ENCODE data around the gene BAHD1.

Gene BAHD1

GRCh38 chr15:40440743-40441564, at the start of gene BAHD1:
TSS of gene BAHD1 (plus strand) at chr15:40440953. CDS start at chr15:40458465, 17,512 bp downstream.
- DNase-seq, result peak; percentile 10 to 98 (median 95)

- DNase-seq, result no peak
These were observed 47.5 kb upstream of the BAHD1 start for GRCh38 chr15:40392986-40393948.

- DNase-seq, result no peak
These were observed 42.9 kb upstream of the BAHD1 start for GRCh38 chr15:40397688-40398412.

GRCh38 chr15:40398413-40398873, 42.3 kb upstream of the BAHD1 start:
- DNase-seq, result peak in 9 of 56 donors; percentile 7 to 31 (median 13)

GRCh38 chr15:40399370-40399769, 41.4 kb upstream of the BAHD1 start:
- DNase-seq, result no peak

- peak; percentile 67 to 99 (median 96) for DNase-seq
These were observed 35.0 kb upstream of the BAHD1 start, which contains the start of gene IVD for GRCh38 chr15:40405501-40406381. TSS of gene IVD (plus strand) at chr15:40405795. CDS start at chr15:40405828, 33 bp downstream.

GRCh38 chr15:40407330-40407990, 33.3 kb upstream of the BAHD1 start:
- DNase-seq, result no peak

GRCh38 chr15:40409366-40409765, 31.4 kb upstream of the BAHD1 start:
- no peak for DNase-seq

GRCh38 chr15:40410476-40410875, 30.3 kb upstream of the BAHD1 start:
- DNase-seq, result no peak

- DNase-seq, result no peak
These were observed 28.5 kb upstream of the BAHD1 start for GRCh38 chr15:40412095-40412759.

- DNase-seq, result no peak
These were observed 27.7 kb upstream of the BAHD1 start for GRCh38 chr15:40413036-40413435.

- no peak for DNase-seq
These were observed 25.9 kb upstream of the BAHD1 start for GRCh38 chr15:40414816-40415215.

- DNase-seq, result no peak
These were observed 25.5 kb upstream of the BAHD1 start for GRCh38 chr15:40415226-40415625.

- DNase-seq, result no peak
These were observed 24.7 kb upstream of the BAHD1 start for GRCh38 chr15:40416056-40416455.

- DNase-seq, result no peak
These were observed 22.6 kb upstream of the BAHD1 start for GRCh38 chr15:40418126-40418525.

- DNase-seq, result peak in 1 of 56 donors; percentile 15
These were observed 20.6 kb upstream of the BAHD1 start for GRCh38 chr15:40420071-40420713.

GRCh38 chr15:40420793-40421192, 20.0 kb upstream of the BAHD1 start:
- DNase-seq, result peak in 3 of 56 donors; percentile 10 to 23 (median 16)

Data from nucleus accumbens (tissue), 56 donors.